GM19328 (cell line): ENCODE results near the gene ZC3H10.
A peak's percentile ranks its signal among the peaks of the same experiment; 100 is the strongest.
"Not testable (repeated sequence)": the region's sequence is repeated elsewhere in the genome, so short reads cannot be mapped to it uniquely, and the experiment has no call there.

Experiments
- ATAC-seq: cut with Tn5 transposase; IDR thresholded peaks from one replicate; pipeline ENCODE4 v1.9.1; 2021; ENCODE audit warnings: mild to moderate bottlenecking, moderate library complexity; ENCODE audit not compliant: unreplicated experiment

The ZC3H10 gene

DNA sequence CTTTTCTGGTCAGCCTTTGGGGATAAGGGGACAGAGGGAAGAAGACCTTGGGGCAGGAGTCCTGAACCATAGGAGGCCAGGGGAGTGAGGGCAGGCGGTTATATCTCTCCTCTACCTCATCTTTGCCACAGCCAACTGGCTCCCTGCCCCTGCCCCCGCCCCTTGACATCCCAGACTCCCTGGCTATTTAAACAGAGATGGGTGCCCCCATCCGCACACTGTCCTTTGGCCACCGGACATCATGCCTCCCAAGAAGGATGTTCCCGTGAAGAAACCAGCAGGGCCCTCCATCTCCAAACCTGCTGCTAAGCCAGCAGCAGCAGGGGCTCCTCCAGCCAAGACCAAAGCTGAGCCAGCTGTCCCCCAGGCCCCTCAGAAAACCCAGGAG, 35.6 kb downstream of the ZC3H10 start:
- ATAC-seq = no peak

DNA sequence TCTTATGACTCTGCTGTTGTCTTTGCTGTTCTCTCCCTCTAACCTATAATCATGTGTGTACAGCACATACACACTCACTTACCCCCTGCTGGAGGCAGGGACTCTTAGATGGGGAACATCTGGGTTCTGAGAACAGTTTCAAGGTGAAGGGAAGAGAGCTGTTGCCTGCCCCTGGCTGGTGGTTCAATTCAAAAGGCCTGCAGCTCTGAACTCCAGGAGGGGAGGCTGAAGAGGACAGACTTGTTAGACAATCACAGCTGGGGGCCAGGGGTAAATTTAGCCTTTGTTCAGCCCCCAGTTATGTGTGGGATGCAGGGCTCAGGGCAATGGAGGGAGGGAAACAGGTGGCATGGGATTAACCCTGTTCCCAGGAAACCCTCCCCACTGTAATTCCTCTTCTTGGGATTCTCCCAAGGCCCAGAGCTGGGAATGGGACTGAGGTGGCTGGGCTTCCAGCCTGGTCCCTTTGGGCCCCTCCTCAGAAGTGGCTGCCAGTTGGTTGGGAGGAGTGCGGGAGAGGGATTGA, 36.2 kb downstream of the ZC3H10 start:
- no peak for ATAC-seq

DNA sequence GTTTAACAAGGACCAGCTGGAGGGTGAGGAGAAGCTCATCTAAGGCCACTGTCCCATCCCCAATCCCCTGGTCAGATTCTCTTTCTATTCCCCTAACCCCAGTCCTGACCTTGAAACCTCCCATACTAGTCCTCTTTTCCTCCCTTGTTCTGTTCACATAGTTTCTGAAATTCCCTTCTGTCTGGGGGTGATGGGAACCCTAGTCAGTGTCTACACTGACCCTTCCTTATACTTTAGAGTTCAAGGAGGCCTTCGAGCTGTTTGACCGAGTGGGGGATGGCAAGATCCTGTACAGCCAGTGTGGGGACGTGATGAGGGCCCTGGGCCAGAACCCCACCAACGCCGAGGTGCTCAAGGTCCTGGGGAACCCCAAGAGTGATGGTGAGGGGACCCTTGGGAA, 36.8 kb downstream of the ZC3H10 start:
- no peak for ATAC-seq

DNA sequence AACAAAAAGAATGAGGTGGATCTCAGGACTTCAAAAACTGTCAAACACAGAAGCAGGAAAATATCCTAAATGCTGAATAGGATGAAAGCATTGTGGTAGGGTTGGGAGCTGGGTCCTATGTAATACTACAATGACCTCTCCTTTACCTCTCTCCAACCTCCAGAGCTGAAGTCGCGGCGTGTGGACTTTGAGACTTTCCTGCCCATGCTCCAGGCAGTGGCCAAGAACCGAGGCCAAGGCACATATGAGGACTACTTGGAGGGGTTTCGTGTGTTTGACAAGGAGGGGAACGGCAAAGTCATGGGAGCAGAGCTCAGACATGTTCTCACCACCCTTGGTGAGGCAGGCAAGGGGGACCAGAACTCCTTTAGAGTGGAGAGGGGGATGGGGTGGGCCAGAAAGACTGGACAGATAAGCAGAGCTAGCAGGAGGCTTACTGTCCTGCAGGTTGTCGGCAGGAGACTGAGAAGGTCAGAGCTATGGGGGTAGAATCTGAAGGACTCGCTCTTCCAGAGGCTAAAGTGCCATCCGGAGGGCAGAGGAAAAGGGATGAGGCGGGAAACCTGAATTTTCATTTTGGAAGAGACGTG, 37.3 kb downstream of the ZC3H10 start:
- no peak for ATAC-seq

DNA sequence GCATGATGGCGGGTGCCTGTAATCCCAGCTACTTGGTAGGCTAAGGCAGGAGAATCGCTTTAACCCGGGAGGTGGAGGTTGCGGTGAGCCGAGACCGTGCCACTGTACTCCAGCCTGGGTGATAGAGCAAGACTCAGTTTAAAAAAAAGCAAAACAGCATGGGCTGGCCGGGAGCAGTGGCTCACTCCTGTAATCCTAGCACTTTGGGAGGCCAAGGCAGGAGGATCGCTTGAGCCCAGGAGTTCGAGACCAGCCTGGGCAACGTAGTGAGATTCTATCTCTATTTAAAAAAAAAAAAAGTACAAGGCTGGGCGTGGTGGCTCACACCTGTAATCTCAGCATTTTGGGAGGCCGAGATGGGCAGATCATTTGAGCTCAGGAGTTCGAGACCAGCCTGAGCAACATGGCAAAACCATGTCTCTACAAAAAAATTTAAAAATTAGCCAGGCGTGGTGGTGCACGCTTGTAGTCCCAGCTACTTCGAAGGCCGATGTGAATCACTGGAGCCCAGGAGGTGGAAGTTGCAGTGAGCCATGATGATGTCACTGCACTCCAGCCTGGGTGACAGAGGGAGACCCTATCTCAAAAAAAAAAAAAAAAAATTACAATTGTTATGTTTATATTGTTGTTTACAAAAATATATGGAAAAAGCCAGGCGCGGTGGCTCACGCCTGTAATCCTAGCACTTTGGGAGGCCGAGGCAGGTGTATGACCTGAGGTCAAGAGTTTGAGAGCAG, 38.6 kb downstream of the ZC3H10 start:
- ATAC-seq = not testable (repeated sequence)

DNA sequence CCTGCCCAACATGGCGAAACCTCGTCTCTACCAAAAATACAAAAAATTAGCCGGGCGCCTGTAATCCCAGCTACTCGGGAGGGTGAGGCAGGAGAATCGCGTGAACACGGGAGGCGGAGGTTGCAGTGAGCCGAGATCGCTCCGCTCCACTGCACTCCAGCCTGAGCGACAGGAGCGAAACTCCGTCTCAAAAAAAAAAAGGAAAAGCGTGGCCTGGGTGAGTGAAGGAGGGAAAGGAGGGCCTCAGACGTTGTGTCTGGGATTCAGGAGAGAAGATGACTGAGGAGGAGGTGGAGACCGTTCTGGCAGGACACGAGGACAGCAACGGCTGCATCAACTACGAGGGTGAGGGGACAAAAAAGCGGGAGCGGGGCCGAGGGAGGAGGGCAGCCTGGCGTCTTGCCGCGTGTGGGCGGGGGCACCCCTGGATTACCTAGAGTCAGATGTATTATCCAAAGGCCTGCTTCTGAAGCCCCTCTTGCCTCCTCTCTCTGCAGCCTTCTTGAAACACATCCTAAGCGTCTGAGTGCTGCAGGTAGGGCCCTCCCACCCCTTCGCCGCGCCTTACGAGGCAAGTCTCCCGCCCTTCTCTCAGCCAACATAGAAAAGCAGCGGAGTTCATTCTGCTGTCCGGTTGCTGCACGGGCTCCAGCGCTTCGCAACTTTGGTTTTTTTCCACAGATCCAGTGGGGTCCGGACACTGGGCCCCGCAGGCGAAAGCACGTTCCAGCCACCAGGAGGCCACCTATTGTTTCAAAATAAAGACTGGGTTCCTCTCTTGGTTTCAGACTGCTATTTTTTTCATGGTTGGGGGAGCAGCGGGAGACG, 39.3 kb downstream of the ZC3H10 start:
- ATAC-seq = peak; percentile 30

DNA sequence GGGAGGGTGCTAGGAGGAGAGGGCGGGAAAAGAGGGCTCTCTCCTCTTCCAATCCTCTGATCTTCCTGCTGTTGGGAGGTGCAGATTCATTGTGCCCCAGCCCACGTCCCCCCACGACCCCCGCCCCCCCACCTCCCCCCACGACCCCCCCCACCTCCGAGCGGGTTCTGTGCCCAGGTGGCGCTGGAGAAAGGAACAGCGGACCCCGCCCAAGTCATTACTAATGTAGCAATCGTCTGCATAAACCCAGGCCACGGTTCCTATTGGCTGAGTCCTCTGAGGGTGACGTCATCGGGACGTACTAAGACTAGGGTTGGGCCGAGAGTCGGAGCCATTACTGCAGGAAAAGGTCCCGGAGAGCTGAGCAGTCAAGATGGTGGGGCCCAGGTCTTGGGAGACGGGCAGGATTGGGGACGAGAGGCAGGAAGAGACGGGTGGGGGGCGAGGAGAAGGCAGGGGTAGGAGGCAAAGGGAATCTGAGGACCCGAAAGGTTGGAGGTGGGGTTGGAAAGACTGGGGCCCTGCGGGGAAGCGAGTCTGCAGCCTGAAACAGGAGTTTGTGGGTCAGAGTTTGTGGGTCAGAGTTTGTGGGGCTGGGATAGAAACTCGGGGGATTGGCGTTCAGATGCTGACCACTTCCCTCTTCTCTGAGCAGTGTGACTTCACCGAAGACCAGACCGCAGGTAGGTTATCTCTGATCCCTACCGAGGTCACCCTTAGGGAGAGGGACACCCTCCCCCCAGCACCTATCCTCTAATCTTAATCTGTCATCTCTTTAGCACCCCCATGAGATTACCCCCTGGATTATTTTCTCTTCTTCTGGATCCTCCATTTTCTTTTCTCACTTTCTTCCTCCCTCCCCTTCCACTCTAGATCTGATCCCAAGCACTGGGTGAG, 40.2 kb downstream of the ZC3H10 start, which contains the start of gene MYL6:
Gene MYL6 (plus strand): TSS at position 331 of the 897 bp plus-strand sequence. CDS start 43 bp downstream, at position 374.
- ATAC-seq = peak; percentile 81

DNA sequence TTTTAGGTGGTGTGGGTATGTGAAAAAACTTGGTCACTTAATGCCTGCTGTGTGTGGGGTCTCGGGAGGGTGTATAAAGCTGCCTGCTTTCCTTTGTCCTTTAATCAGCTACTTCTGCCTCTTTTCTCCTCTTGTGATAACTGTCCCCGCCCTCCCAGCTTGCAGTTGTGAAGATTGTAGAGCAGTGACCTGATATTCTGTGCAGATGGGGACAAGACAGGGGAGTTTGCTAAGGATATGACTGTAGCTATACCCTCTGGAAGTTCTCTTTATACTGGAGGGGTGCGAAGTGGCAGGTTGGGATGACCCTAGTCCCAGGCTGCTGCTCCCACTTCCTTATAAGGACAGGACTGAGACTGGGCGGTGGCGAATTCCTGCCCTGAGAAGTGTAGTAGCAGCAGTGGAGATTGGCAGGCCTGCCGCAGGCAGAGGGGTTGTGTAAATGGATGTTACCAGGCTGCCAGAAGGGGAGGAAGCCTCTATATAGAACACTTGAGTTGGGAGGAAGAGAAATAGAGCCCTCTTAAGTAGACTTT, 40.9 kb downstream of the ZC3H10 start:
- ATAC-seq = no peak

DNA sequence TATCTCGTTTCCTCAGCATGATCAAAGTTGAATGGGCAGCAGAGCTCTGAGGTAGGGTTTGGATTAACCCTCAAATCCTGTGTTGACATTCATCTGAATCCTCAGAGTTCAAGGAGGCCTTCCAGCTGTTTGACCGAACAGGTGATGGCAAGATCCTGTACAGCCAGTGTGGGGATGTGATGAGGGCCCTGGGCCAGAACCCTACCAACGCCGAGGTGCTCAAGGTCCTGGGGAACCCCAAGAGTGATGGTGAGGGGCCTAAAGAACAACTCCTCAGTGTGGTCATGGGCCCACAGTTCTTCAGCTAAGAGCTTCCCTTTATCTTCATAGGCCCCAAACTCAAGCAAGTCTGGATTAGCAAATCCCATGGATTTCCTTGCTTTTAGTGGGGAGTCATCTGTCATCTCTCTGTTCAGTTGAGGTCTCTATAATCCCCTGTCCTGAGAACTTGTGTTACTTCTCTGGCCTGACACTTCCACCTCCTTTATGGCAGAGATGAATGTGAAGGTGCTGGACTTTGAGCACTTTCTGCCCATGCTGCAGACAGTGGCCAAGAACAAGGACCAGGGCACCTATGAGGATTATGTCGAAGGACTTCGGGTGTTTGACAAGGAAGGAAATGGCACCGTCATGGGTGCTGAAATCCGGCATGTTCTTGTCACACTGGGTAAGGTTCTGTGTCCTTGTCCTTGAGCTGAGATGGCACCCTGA, 41.6 kb downstream of the ZC3H10 start:
- no peak for ATAC-seq

DNA sequence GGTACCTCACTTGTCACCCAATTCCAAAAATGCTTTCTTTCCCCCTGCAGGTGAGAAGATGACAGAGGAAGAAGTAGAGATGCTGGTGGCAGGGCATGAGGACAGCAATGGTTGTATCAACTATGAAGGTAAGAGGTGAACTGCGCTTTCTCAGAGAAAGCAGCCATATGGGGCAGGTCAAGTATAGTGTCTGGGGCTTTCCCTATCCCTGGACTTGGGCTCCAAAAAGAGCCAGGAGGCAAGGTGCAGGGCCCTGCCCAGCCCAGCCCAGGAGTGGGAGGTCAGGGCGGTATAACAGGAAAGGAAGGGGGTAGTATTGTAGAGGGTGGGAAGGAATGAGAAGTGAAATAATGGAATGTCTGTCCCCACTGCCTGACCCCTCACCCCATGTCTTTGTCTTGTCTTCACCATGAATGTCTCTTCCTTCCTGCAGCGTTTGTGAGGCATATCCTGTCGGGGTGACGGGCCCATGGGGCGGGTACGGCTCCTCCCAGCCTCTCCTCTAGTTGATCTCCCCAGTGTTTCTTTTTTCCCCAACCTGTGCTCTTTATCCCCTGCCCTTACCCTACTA, 42.2 kb downstream of the ZC3H10 start:
- ATAC-seq = no peak

DNA sequence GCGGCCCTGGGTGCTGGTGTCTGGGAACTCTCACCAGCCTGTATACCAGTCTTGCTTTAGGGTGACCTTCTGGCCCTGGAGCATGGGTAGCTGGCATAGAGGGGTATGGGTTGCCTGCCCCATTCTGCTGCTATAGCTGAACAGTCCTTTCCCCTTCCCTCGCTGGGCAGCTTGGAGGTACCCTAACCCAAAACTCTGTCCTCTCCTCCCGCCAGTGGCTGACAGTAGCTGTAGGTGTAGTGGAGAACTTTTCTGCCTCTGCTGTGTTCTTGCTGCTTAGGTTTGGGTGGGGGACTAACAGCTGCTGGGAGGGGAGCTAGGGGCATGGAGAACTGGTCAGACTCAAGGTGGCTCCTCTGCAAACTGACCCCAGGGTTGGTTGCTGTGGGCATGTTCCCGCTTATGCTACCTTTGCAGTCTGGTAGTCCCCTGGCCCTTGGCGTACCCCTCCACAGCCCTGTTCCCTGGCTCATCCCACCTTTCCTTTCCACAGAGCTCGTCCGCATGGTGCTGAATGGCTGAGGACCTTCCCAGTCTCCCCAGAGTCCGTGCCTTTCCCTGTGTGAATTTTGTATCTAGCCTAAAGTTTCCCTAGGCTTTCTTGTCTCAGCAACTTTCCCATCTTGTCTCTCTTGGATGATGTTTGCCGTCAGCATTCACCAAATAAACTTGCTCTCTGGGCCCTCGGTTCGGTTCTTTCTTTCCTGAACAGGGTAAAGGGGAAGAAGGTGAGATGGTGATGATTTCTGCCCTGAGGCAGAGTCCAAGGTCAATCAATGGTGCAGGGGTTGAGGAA, 43.0 kb downstream of the ZC3H10 start:
- ATAC-seq = no peak

DNA sequence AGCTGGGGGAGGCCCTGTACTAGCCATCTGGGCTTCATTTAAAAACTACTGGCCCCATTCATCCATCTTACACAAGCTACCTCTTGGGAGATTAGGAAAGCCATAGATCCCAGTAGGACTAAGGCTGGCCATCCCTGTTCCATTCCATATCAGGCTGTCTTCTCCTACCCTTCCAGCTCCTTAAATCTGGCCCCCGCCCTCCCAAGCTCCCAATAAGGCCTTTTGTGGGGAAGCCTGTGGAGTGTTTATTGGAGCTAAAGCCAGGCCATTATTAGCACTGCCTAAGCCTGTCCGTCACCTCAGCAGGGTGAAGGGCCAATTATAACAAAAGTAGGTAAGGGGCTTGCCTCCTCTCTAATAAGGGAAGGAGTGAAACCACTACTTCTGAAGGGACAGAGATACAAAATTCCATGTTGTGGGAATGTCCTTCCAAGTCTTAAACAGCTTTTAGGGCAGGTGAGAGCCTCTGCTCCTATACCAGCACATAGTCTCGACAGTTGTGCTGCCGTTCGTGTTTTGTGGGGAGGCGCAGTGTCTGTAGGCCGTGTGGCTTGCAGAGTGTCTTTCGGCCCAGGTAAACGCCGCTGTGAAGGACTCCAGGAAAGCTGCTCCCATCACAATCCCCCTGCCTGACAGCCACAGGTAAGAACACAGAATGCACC, 43.8 kb downstream of the ZC3H10 start:
- no peak for ATAC-seq

DNA sequence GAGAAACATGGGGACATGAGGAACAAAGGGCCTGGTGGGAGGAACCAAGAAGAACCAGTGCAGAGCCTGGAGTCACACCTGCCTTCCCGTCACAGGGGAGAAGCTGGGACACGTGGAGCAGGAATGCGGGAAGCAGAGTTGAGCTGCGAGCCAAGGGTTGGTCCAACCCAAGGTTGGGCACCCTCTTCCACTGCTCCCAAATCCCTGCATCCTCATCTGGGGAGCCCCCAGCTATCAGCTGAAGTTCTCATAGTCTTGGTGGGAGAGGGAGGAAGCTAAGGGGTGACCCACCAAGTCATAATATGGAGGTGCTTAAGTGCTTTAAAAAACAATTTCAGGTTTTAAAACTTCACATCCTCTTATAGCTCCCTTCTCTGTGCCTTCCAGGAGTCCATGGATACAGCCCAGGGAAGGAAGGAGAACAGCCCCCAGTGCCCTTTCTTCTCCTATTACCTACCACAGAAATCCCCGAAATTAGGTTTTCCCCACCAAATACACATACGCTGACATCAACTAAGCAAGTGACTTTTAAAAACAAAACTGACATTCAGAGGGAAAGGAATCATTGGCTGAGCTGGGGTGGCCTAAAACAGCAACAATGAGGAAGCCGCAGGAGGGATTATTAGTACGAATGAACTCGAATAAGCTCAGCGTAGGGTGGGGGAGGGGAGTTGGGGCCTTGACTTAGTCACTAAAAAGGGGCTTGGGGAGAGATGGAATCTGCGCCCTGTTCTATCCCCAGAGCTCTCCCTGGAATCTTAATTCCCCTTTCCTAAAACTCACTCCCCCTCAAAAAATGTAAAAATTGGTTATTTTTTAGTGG, 44.6 kb downstream of the ZC3H10 start:
- no peak for ATAC-seq

DNA sequence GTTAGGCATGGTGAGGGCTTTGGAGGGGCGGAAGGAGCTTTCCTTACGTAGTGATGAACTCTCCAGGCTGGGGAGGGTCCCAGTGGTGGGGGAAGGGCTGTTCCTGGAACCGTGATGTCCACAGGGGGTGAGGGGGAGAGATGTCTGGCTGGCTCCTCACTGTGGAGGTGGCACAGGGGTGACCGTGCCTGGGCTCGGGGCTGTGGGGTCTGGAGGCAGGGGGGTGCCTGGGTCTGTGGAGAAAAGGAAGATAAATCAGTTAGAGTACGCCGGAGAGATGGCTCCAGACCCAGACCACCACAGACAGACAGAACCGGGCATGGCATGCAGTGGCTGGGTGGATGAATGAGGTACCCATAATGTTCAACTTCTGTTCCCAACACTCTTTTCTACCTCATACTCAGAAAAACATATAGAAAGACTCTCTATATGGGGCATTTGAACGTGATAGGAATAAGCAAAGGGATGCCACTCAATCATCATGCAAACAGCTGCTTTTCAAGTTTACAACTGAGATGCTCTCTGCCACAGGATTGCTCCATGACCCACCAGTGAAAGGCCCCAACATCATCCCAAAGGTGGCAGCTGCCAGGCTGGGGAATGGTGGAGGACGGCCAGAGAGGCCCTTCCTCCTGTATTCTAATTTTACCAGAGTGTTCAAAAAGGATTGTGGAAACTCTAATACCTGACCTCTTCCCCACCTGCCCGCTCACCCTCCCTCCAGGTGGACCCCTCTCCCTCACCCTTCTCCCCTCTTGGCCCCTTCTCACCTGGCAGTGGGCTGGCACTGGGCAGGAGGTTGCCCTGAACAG, 45.7 kb downstream of the ZC3H10 start:
- no peak for ATAC-seq

DNA sequence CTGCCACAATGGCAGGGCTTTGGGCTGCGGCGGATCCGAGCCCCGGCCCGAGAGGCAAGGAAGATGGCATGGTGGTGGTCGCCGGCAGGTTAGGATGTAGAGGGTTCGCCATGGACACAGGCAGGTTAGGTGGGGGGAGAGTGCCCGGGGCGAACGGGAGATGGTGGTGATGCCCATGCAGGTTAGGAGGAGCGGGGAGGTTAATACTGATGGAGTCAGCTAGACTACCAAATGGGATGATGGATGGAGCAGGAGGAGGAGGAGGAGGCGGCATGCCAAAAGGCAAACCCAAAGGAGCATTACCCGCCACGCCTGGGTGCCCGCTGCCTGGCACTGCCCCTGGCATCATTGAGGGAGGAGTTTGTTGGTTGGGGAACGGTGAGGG, 46.3 kb downstream of the ZC3H10 start:
- ATAC-seq = no peak

DNA sequence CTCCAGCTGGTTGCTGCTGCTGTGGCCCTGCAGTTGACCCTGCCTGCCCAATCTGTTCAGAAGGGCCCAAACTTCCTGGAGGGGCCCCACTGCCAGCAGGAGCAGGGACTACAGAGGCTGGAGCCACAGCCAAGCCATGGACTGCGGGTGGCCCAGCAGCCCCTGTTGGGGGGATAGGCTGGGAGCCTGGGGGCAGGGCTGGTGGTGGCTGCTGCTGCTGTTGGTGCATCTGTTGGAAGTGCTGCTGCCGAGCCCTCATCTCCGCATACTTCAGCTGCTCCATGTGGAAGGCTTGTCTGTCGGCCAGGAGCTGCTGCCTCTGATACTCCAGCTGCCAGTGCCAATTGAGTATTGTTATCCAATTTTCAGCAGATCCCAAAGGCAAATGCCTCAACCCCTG, 47.3 kb downstream of the ZC3H10 start:
- no peak for ATAC-seq
